Activated naive CD4-positive, alpha-beta T cell (primary cell): ENCODE measurements around the gene AKNA.
"Not testable (repeated sequence)": the region's sequence is repeated elsewhere in the genome, so short reads cannot be mapped to it uniquely, and the experiment has no call there.

Experiments
- DNase-seq, 4 experiments: peaks; one replicate each; lab custom pipeline; 2025; lab: John Stamatoyannopoulos, UW

The AKNA gene

GRCh38 chr9:114341152-114341830 is 46.5 kb downstream of the AKNA start:
- DNase-seq = no peak

GRCh38 chr9:114339130-114339908 is 48.5 kb downstream of the AKNA start:
- DNase-seq = peak; percentile 19 to 27 (median 26)

- DNase-seq = no peak
Measured at GRCh38 chr9:114338187-114338586, 49.6 kb downstream of the AKNA start.

GRCh38 chr9:114336699-114337395 is 50.9 kb downstream of the AKNA start:
- DNase-seq = no peak

- no peak for DNase-seq
Measured at GRCh38 chr9:114336157-114336556, 51.6 kb downstream of the AKNA start.

GRCh38 chr9:114335745-114336144 is 52.0 kb downstream of the AKNA start:
- no peak for DNase-seq

GRCh38 chr9:114334490-114334889 is 53.3 kb downstream of the AKNA start:
- no peak for DNase-seq

GRCh38 chr9:114333718-114334117 is 54.1 kb downstream of the AKNA start:
- not testable (repeated sequence) for DNase-seq

GRCh38 chr9:114332474-114333040 is 55.2 kb downstream of the AKNA start:
- DNase-seq = not testable (repeated sequence)

GRCh38 chr9:114331229-114332195 is 56.3 kb downstream of the AKNA start:
- DNase-seq = not testable (repeated sequence)

- DNase-seq = no peak
Measured at GRCh38 chr9:114330636-114331035, 57.1 kb downstream of the AKNA start.

- not testable (repeated sequence) for DNase-seq
Measured at GRCh38 chr9:114329625-114330022, 58.2 kb downstream of the AKNA start, which contains the start of gene ORM2. Gene ORM2, plus strand, starts transcription at chr9:114329869. Its CDS starts 36 bp downstream, at chr9:114329905.

GRCh38 chr9:114328937-114329624 is 58.7 kb downstream of the AKNA start:
- DNase-seq = not testable (repeated sequence)

GRCh38 chr9:114328357-114328820 is 59.4 kb downstream of the AKNA start:
- not testable (repeated sequence) for DNase-seq

- DNase-seq = no peak
Measured at GRCh38 chr9:114327749-114328148, 60.0 kb downstream of the AKNA start.

- not testable (repeated sequence) for DNase-seq
Measured at GRCh38 chr9:114325684-114326254, 62.0 kb downstream of the AKNA start.

GRCh38 chr9:114324965-114325364 is 62.8 kb downstream of the AKNA start:
- DNase-seq = not testable (repeated sequence)

- DNase-seq = no peak
Measured at GRCh38 chr9:114324492-114324891, 63.3 kb downstream of the AKNA start.

- DNase-seq = not testable (repeated sequence)
Measured at GRCh38 chr9:114323849-114324248, 63.9 kb downstream of the AKNA start.
